Adrenal gland (tissue), 12 donors: Measurements from ENCODE around the gene KIF21B. TPM values are rescaled to one million over a fixed set of nuclear protein-coding genes. Genes with fewer than 3 reads are reported as not detected.
"Not testable (repeated sequence)": the region's sequence is repeated elsewhere in the genome, so short reads cannot be mapped to it uniquely, and the experiment has no call there.

ENCODE experiments used
- DNase-seq, 7 donors: peaks; one replicate each; pipeline ENCODE4 v3.0.0-alpha.2; 2019 to 2020
- H3K27ac ChIP-seq, 5 donors: fragments of 200-600 bp; sonication (generic) in 4 of 5; 1 replicate in 3 of 5; 2 replicates in 2 of 5; pipeline versions ENCODE4 v1.5.1 to v1.8.0; 2016 to 2020; ENCODE audit warnings: mild to moderate bottlenecking in 1 of 5
- H3K27me3 ChIP-seq: fragments of 200-600 bp; 2 replicates; pipeline ENCODE4 v1.8.0; 2021
- H3K36me3 ChIP-seq, 2 donors: fragments of 200-600 bp; replicated peaks in 1 of 2; 1 replicate in 1 of 2; 2 replicates in 1 of 2; pipeline versions ENCODE4 v1.5.1 to v1.8.0; 2018 to 2022
- H3K4me1 ChIP-seq, 2 donors: fragments of 200-600 bp; replicated peaks in 1 of 2; 1 replicate in 1 of 2; 2 replicates in 1 of 2; pipeline versions ENCODE4 v1.5.1 to v1.8.0; 2018 to 2021
- H3K4me3 ChIP-seq, 4 donors: fragments of 200-600 bp; sonication (generic) in 3 of 4; one replicate each; pipeline ENCODE4 v1.5.1; 2016 to 2018
- H3K9me3 ChIP-seq, 3 donors: fragments of 200-600 bp; sonication (generic) in 1 of 3; replicated peaks in 1 of 3; 1 replicate in 2 of 3; 2 replicates in 1 of 3; pipeline versions ENCODE4 v1.5.1 to v1.8.0; 2016 to 2021
- CTCF ChIP-seq, 6 experiments: fragments of 450-650 bp in 4 of 6; fragments of 200-600 bp in 2 of 6; sonication (generic) in 1 of 6; IDR thresholded peaks; 1 replicate in 5 of 6; 2 replicates in 1 of 6; pipeline versions ENCODE4 v1.5.1 to v1.8.0; 2016 to 2021; ENCODE audit warnings: antibody characterized with exemption in 6 of 6, mild to moderate bottlenecking in 2 of 6, moderate library complexity in 1 of 6
- POLR2A ChIP-seq, 2 donors: fragments of 450-650 bp; IDR thresholded peaks; one replicate each; pipeline ENCODE4 v1.6.1; 2017; ENCODE audit warnings: antibody characterized with exemption in 2 of 2, mild to moderate bottlenecking in 2 of 2, moderate library complexity in 1 of 2
- WGBS, 4 donors: extraction: QIAGEN DNeasy Blood & Tissue Kit in 2 of 4; methylation state at CpG; one replicate each; pipeline versions ENCODE4 v1.1.5 to v1.1.7; 2013 to 2017; 5-methylcytosine and 5-hydroxymethylcytosine counted together
- intact Hi-C, 2 donors: fragments of 100-400 bp; cut with DNase I; formaldehyde crosslinking; loops; one replicate each; pipeline versions ENCODE4 v1.14.1 to v1.15.0; 2022 to 2023
- polyA plus RNA-seq, 3 donors: library from polyadenylated mRNA; stranded (reverse); fragments of 200-250 nt in 2 of 3; fragments of 350-450 nt in 1 of 3; fragmentation: Illumina TruSeq in 1 of 3; extraction: RNeasy Lipid Tissue Mini Kit (QIAGEN cat#74804) in 1 of 3; gene quantifications; one replicate each; pipeline ENCODE4 v1.2.3, GENCODE V29; 2013 to 2014
- total RNA-seq, 9 donors: library from RNA; depleted of rRNA in 4 of 9; stranded (reverse); fragments of >200 nt in 4 of 9; fragments of 120-200 nt in 1 of 9; fragmentation: NEBNext Ultra II Directional in 1 of 9; extraction: Animal tissue kit (Norgen Biotek cat#: 25700) in 1 of 9; gene quantifications; one replicate each; pipeline versions ENCODE4 v1.1.0 to v1.2.4, GENCODE V29; 2013 to 2023
- donor health status: healthy with polysubstance abuse.
- donor health status: Bipolar disorder and iron deficiency.
- donor health status: DM: yes; HTN: yes; CAD: no.
- donor health status: DM: no; HTN: no; CAD: no.
- donor health status: DM: no; HTN: no; CAD: no.
- donor health status: DM: yes; HTN: yes; CAD: no.

Gene KIF21B
- total and polyA plus RNA-seq, 12 donors, result 0.28 to 2.8 (median 1.3) TPM

- Histone ChIP-seq H3K4me3 (no peak overlapping the region), H3K9me3 (no peaks in the 10 kb centered on the region), H3K36me3 (no peaks in the 10 kb centered on the region), H3K27ac (no peak overlapping the region), H3K4me1 (no peaks in the 10 kb centered on the region), H3K27me3 (no peaks in the 10 kb centered on the region)
- TF ChIP-seq POLR2A (IDR thresholded peaks at IDR 0.05), result no peak
- TF ChIP-seq CTCF (IDR thresholded peaks at IDR 0.05), result no peak
- intact Hi-C loops, result no loop called here
- WGBS, 4 donors, result 89 to 98% (median 94%) methylated on average over 2 of the region's 2 CpGs
- DNase-seq, result no peak
These were observed 56.6 kb downstream of the KIF21B start for GRCh38 chr1:200966934-200967333.

GRCh38 chr1:200965111-200965805, 58.3 kb downstream of the KIF21B start:
- DNase-seq, result no peak
- no peak overlapping the region for H3K4me3 ChIP-seq
- H3K4me1 ChIP-seq, result no peaks in the 10 kb centered on the region
- no peak for TF ChIP-seq CTCF (IDR thresholded peaks at IDR 0.05)
- TF ChIP-seq POLR2A (IDR thresholded peaks at IDR 0.05), result no peak
- H3K27me3 ChIP-seq, result no peaks in the 10 kb centered on the region
- H3K27ac ChIP-seq, result no peak overlapping the region
- H3K9me3 ChIP-seq, result no peaks in the 10 kb centered on the region
- intact Hi-C loops, result no loop called here
- 57 to 71% (median 64%) methylated on average over 6 of the region's 6 CpGs for WGBS, 4 donors
- H3K36me3 ChIP-seq, result no peaks in the 10 kb centered on the region

- H3K27me3 ChIP-seq, H3K36me3 ChIP-seq, H3K27ac ChIP-seq, H3K9me3 ChIP-seq, intact Hi-C loops, DNase-seq, H3K4me1 ChIP-seq, H3K4me3 ChIP-seq: not testable (repeated sequence)
- WGBS, 4 donors, result 86 to 94% (median 87%) methylated on average over 11 of the region's 11 CpGs
These were observed 59.6 kb downstream of the KIF21B start for GRCh38 chr1:200963888-200964287.

GRCh38 chr1:200963076-200963475, 60.4 kb downstream of the KIF21B start:
- Histone ChIP-seq H3K9me3 (no peaks in the 10 kb centered on the region), H3K27ac (no peak overlapping the region), H3K27me3 (no peaks in the 10 kb centered on the region), H3K36me3 (no peaks in the 10 kb centered on the region), H3K4me1 (no peaks in the 10 kb centered on the region), H3K4me3 (no peak overlapping the region)
- intact Hi-C loops, result no loop called here
- TF ChIP-seq CTCF (IDR thresholded peaks at IDR 0.05) (no peak), POLR2A (IDR thresholded peaks at IDR 0.05) (no peak)
- 63 to 78% (median 71%) methylated on average over 2 of the region's 2 CpGs for WGBS, 4 donors
- no peak for DNase-seq

- H3K36me3 ChIP-seq, result no peaks in the 10 kb centered on the region
- no peak overlapping the region for H3K4me3 ChIP-seq
- WGBS, 4 donors, result 79 to 85% (median 84%) methylated on average over 4 of the region's 4 CpGs
- no peak for DNase-seq
- no peaks in the 10 kb centered on the region for H3K9me3 ChIP-seq
- intact Hi-C loops, result no loop called here
- H3K27me3 ChIP-seq, result no peaks in the 10 kb centered on the region
- TF ChIP-seq POLR2A (IDR thresholded peaks at IDR 0.05) (no peak), CTCF (IDR thresholded peaks at IDR 0.05) (no peak)
- H3K27ac ChIP-seq, result no peak overlapping the region
- no peaks in the 10 kb centered on the region for H3K4me1 ChIP-seq
These were observed 60.9 kb downstream of the KIF21B start for GRCh38 chr1:200962631-200963030.

GRCh38 chr1:200962151-200962550, 61.4 kb downstream of the KIF21B start:
- H3K4me3 ChIP-seq, H3K4me1 ChIP-seq, H3K27ac ChIP-seq, intact Hi-C loops, H3K36me3 ChIP-seq, DNase-seq, H3K9me3 ChIP-seq, H3K27me3 ChIP-seq: not testable (repeated sequence)
- 92 to 94% (median 92%) methylated on average over 11 of the region's 11 CpGs for WGBS, 4 donors
